HT-29 (cell line): ENCODE results near the gene TNFAIP2. TPM values are rescaled to one million over a fixed set of nuclear protein-coding genes. Genes with fewer than 3 reads are reported as not detected.
"Not testable (repeated sequence)": the region's sequence is repeated elsewhere in the genome, so short reads cannot be mapped to it uniquely, and the experiment has no call there.

ENCODE experiments used
- DNase-seq: peaks from one replicate; pipeline ENCODE4 v3.0.0-alpha.2; 2015; ENCODE audit warnings: low spot score
- total RNA-seq: library from RNA; depleted of rRNA; stranded (reverse); fragments of >200 nt; shearing (Covaris generic); gene quantifications from 2 replicates; pipeline ENCODE4 v1.2.3, GENCODE V29; 2014

TNFAIP2 gene
- total RNA-seq, 1 experiment from 2014 or later, result 168 TPM

DNA sequence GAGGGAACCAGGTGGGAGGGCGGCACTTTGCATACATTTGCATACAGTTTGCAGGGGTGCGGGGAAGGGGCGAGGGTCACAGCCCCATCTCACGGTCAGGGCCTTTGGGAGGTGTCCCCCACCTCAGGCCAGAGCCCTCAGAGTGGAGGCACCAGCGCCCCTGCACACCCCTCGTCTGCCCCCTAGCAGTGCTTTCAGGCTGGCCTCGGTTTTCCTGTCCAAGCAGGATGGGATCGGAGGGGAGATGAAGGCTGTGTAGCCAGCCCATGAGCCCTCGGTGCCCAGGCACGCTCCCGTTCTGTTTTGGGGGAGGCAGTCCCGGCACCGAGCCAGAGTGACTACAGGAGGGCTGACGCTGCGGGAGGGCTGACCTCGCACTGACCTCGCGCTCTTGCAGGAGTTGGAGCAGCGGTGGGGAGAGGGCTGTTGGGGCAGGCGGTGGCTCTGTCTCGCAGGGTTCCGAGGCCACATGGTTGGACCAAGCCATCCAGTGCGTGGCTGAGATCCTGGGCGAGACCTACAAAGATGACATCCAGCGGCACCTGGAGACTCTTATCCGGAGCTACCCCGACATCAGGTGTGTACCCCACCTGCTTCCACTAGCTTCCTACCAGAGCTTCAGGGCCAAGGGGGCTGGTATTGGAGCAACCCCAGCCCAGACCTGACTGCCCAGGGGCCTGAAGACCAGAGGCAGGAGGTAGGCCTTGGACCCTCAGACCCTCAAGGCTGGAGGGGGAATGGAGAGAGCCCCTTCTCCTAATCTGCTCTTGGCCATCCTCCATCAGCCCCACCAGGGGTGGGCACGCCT is 15.1 kb upstream of the TNFAIP2 start:
- no peak for DNase-seq

DNA sequence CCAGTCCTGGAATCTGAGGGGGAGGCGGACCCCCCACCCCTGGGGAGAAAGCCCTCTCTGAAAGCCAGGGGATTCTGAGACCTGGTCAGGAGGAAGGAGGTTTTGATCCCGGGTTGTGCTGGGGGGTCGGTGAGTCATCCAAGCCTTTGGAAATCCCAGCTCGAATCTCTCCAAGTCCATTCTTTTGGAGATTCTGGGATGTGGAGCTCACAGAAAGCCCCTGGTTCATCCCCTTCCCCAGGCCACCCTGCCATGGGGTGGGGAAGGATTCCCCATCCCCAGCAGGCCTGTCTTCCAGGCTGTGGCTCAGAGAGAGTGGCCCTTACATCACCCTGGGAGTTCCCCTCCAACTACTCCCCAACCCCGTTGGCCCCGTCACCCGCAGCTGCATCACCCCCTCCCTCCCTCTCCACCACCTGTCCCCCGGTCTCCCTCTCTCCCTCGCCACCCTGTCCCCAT is 14.5 kb upstream of the TNFAIP2 start:
- DNase-seq, result no peak

GRCh38 chr14:103109535-103110441 is 13.5 kb upstream of the TNFAIP2 start:
- no peak for DNase-seq

DNA sequence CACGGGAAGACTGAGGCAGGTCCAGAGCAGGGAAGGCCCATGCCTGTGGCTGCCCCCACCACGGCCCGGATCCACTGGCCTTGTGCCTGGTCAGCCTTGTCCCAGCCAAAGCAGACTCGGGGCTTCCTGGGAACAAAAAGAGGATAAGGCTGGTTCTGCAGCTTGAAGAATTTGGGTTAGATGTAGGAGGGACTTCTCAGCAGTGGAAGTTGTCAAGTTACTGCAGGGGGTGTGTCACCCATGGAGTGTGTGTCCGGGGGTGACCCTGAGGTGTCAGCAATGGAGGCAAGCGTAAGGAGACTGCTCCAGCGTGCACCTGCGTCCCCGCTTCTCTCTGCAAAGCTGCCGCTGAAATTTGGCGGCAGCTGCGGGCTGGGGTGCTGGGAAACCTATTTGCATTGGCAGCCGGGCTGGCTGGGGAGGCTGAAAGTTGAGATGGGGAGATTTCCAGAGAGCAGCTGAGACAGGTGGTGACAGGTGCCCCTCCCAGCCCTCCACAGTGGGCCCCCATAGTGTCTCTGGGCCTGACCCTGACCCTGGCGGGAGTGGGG is 12.5 kb upstream of the TNFAIP2 start:
- no peak for DNase-seq

GRCh38 chr14:103111232-103111868 is 11.9 kb upstream of the TNFAIP2 start:
- no peak for DNase-seq

- DNase-seq, result no peak
Observed at GRCh38 chr14:103112400-103113243, 10.6 kb upstream of the TNFAIP2 start.

GRCh38 chr14:103113303-103113702 is 10.0 kb upstream of the TNFAIP2 start:
- no peak for DNase-seq

- DNase-seq, result no peak
Observed at GRCh38 chr14:103113774-103114173, 9.5 kb upstream of the TNFAIP2 start.

- not testable (repeated sequence) for DNase-seq
Observed at GRCh38 chr14:103115086-103115679, 8.1 kb upstream of the TNFAIP2 start.

- peak; percentile 22 for DNase-seq
Observed at GRCh38 chr14:103115845-103116572, 7.3 kb upstream of the TNFAIP2 start.

GRCh38 chr14:103116636-103117035 is 6.6 kb upstream of the TNFAIP2 start:
- DNase-seq, result peak; percentile 78

DNA sequence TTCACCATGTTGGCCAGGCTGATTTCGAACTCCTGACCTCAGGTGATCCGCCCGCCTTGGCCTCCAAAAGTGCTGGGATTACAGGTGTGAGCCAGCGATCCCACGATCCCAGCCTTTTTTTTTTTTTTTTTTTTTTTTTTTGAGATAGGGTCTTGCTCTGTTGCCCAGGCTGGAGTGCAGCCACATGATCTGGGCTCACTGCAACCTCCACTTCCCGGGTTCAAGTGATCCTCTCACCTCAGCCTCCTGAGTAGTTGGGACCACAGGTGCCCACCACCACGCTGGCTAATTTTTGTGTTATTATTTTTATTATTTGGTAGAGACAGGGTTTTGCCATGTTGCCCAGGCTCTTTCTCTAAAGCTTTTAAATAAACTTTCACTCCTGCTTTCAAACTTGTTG is 5.8 kb upstream of the TNFAIP2 start:
- not testable (repeated sequence) for DNase-seq

DNA sequence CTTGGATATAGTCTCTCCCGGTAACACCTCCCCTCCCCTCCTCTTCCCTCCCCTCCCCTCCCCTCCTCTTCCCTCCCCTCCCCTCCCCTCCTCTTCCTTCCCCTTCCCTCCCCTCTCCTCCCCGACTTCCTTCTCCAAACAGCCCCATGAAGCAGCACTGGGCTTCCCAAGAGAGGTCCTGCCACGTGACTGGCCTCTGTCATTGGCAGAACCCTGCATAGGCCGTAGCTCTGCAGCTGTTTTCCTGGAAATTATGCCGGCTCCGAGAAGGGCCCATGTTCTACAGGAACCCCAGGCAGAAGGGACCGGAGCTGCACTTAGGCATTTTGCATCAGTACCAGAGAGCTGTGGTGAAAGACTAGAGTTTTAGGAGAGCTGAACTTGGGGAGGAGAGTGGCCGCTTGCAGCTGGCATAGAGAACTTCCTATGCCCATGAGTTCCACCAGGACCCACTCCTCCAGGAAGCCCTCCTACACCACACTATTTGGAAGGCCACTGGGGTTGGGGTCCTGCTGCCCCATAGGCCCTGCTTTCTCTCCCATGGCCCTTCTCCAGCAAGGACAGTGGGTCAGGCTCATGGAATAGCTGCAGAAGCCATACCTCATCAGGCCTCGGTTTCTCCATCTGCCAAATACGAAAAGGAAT is 5.1 kb upstream of the TNFAIP2 start:
- DNase-seq, result no peak

- no peak for DNase-seq
Observed at GRCh38 chr14:103118663-103119404, 4.4 kb upstream of the TNFAIP2 start.

GRCh38 chr14:103119527-103119926 is 3.7 kb upstream of the TNFAIP2 start:
- not testable (repeated sequence) for DNase-seq

GRCh38 chr14:103121121-103121845 is 2.0 kb upstream of the TNFAIP2 start:
- peak; percentile 62 for DNase-seq

- peak; percentile 91 for DNase-seq
Observed at GRCh38 chr14:103121846-103122584, 1.2 kb upstream of the TNFAIP2 start.
